CD4-positive, alpha-beta T cell treated with Interleukin-6 at 100 ng/mL for 8 hours (primary cell): ENCODE data around the gene UTP18.
"Not testable (repeated sequence)": the region's sequence is repeated elsewhere in the genome, so short reads cannot be mapped to it uniquely, and the experiment has no call there.

Source experiments
- DNase-seq: peaks from one replicate; pipeline ENCODE4 v3.0.0-alpha.2; 2020; ENCODE audit warnings: mixed read lengths, low spot score

UTP18 gene

DNA sequence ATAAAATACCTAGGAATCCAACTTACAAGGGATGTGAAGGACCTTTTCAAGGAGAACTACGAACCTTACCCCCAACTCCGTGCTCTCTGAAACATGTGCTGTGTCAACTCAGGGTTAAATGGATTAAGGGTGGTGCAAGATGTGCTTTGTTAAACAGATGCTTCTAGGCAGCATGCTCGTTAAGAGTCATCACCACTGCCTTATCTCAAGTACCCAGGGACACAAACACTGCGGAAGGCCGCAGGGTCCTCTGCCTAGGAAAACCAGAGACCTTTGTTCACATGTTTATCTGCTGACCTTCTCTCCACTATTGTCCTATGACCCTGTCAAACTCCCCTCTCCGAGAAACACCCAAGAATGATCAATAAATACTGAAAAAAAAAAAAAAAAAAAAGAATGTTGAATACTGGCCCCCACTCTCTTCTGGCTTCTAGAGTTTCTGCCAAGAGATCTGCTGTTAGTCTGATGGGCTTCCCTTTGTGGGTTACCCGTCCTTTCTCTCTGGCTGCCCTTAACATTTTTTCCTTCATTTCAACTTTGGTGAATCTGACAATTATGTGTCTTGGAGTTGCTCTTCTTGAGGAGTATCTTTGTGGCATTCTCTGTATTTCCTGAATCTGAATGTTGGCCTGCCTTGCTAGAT lies 70.6 kb downstream of the UTP18 start:
- DNase-seq, result not testable (repeated sequence)

DNA sequence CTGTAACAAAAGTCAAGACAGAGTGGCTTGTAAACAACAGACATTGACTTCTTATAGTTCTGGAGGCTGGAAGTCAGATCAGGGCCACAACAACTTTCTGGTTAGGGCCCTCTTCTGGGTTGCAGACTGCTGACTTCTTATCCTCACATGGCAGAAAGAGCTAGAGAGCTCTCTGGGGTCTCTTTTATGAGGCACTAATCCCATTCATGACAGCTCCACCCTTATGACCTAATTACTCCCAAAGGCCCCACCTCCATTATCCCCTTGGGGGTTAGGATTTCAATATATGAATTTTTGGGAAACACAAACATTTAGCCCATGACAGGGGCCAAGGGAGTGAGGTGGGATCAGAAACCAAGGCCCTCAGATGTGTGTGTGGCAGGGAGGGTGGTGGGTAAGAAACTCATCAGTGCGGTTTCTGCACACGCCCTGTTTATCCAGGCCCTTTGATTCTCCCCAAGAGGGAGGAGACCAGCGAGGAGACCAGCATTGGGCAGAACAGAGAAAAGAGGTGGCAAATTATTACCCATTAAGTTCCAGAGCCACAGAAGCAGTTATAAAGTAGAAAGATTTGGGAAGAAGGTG lies 74.8 kb downstream of the UTP18 start:
- no peak for DNase-seq

DNA sequence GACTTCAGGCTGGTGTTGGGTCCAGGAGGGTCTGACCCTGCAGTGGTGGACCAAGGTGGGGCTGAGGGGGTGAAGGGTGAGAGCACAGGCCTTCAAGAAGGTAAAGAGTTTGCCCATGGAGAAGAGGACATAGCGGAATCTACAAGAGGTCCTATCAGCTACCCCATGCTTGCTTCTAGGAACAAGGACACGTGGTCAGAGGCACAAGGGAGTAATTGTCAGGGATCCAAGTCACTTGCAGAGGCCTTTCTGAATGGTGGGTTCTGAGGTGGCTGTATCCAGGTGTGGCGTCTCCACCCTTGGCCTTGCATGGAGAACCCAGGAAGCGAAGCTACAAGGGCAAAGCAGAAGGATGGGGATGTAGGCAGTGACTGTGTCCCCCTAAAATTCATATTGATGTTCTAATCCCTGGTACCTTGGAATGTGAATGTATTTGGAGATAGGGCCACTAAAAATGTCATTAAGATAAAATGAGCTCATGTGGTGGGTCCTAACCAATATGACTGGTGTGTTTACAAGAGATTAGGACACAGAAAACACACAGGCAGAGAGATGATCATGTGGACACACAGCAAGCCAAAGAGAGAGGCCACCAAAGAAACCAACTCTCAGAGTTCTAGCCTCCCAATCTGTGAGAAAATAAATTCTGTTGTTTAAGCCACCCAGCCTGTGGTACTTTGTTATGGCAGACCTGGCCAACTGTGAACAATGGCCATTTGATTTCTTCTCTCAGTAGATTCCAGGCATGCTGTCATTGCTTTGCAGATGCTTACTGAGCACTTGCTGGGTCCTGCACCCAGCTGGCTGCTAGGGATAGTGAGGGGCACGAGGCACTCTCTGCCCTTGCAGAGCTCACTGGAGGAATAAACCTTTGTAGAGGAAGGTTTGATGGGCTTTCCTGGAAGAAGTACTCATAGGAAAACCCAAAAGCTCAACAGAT lies 75.8 kb downstream of the UTP18 start:
- no peak for DNase-seq

DNA sequence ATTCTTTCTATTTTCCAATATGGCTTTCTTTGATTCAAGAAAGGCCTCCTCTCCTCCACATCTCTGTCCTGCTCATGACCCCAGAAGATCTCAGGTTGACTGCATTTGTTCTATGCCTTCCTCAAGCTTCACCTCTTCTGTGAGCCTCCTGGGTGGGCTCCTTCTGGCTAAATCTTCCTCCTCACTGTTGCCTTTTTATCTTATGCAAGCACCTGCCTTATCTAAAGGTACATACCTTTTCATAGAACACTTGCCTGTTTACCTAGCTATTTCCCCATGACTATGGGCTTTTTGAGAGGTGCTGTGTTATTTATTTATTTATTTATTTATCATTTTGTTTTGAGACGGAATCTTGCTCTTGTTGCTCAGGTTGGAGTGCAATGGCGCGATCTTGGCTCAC lies 81.1 kb downstream of the UTP18 start:
- no peak for DNase-seq

DNA sequence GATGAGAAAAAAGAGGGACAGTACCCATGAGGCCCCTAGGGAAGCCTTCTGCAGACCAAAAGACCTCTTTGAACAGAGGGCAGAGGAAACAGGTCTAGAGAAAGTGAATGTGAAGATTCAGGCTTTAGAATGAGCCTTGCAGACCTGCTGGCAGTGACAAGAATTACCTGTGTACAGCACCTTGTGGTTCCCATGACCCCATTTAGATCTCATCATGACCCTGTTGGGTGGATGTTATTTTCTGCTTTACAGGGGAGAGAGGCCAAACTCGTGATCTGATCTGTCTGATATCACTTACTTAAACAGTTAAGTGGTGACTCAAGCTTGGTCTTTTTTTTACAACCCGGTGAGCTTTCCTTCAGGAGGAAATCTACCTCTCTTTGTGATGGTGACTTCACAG lies 81.9 kb downstream of the UTP18 start:
- no peak for DNase-seq

DNA sequence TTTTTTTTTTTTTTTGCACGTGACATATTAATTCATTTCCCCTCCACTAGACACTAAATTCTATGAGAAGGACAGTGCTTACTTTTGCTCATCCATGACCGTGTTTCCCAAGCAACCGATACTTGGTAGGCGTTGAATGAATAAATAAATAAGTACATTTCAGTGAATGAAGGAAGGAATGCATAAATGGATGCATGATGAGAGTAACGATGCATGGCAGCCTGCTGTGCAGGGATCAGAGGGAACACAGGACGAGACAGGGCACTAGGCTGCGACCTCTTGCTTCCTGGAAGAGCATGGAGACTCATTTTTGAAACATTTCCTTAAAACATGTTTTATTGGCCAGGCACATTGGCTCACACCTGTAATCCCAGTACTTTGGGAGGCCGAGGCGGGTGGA lies 84.2 kb downstream of the UTP18 start:
- DNase-seq, result no peak

DNA sequence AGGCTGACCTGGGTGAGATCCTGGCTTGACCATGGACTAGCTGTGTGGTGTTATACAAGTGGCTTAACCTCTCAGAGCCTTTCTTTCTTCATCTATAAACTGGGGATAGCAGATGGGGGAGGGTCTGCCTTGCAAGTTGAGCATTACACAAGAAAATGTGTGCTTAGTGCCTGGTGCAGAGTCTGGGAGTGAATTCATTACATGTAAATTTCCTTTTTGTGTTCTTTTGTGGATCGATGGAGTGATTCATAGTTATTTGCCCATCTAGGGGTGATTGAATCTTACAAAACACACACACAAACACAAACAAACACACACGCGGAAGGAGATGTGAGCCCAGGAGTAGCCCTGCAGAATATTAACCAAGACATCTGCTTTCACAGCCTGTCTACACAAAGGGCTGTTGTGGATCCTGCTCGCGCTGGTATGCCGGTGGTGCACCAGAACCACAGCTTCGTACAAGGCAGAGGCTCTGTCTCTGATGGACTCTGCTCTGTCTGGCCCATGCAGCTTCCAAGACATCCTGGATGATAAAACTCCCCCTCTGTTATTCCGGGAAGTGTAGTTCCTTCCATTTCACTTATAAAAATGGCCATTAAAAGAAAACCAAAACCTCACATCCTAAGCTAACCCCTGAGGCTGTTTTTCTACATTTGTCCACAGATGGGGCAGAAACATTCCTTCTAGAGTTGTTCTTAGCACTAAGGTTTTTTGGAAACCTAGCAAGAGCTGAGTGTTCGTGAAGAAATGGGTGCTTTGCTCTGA lies 86.1 kb downstream of the UTP18 start:
- DNase-seq, result no peak
